HG02970 (cell line): ENCODE data around the gene POLN.

Experiments
- ATAC-seq: cut with Tn5 transposase; IDR thresholded peaks from one replicate; pipeline ENCODE4 v1.9.1; 2021; ENCODE audit warnings: mild to moderate bottlenecking, moderate library complexity, moderate number of reproducible peaks; ENCODE audit not compliant: unreplicated experiment, low FRiP score

Gene POLN

GRCh38 chr4:2091990-2092668 lies 149.8 kb downstream of the POLN start:
- ATAC-seq = no peak

DNA sequence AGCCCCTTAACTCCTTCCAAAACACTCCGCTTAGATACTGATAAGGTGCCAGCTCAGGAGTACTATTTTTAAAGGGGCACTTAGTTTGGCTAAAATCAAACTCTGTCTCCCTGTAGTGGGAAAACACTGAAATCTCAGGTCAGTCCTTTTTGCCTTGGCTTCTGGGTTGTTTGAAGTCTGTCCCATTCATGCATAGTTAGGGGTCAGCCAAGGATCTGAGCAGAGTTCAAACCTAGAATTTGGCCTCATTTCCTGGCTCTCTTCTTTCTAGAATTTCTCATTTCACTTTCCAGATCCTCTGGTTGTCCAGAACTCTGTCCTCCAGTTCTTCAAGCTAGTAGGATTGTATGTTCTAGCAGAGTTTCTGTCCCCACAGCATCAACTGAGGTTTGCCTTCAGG lies 151.3 kb downstream of the POLN start:
- ATAC-seq = no peak

DNA sequence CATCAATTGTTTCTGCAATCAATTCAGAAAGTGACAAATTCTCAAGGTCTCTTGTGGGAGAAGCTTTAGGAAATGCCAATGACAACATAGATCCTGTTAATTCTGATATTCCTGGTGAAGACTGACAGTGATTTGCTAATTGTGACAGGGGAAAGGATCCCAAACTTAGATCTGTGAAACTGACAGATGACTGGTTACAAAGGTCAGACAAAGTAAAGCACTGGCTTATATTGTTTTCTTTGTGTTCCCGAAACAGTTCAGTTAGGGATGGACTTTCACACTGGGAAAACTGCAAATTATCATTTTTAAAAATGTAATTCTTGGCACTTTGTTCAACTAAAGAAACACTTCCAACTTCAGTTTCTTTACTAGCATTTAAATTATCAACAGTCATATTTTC lies 152.7 kb downstream of the POLN start:
- no peak for ATAC-seq

GRCh38 chr4:2087170-2087569 lies 154.8 kb downstream of the POLN start:
- no peak for ATAC-seq

GRCh38 chr4:2085496-2085901 lies 156.4 kb downstream of the POLN start:
- ATAC-seq = no peak

- ATAC-seq = no peak
Measured at GRCh38 chr4:2084316-2084715, 157.6 kb downstream of the POLN start.

- ATAC-seq = no peak
Measured at GRCh38 chr4:2083826-2084160, 158.1 kb downstream of the POLN start.

DNA sequence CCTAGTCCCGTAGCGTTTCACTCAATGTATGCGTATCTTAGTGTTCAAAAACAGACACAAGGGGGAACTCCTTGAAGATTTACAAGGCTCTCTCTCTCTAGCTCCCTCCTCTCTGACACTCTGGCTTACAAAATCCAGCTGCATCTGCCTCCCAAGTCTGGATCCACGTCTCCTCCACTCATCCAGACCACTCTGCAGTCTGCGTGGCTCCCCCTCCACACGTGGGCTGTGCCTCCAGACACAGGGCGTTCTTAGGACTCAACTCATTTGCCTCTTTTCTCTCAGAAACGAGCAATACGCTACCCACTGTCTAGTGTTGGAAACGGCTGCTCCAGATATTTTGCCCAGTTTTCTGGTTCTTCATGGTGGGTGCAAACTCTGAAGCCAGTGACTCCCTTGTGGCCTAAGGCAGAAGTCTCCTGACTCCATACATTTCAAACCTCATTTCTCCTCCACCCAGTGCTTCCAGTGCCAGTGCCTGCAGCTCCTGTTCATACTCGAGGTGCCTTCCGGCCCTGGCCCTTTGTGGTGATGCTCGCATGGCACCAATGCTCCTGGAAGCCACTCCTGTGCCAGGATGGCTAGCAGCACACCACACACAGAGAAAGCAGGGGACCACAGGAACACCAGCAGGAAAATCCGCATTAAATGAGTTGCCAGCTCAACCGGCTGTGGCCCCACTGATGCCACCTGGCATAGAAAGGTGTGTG lies 158.7 kb downstream of the POLN start:
- no peak for ATAC-seq

GRCh38 chr4:2082627-2083026 lies 159.3 kb downstream of the POLN start:
- no peak for ATAC-seq

- no peak for ATAC-seq
Measured at GRCh38 chr4:2082118-2082517, 159.8 kb downstream of the POLN start.

DNA sequence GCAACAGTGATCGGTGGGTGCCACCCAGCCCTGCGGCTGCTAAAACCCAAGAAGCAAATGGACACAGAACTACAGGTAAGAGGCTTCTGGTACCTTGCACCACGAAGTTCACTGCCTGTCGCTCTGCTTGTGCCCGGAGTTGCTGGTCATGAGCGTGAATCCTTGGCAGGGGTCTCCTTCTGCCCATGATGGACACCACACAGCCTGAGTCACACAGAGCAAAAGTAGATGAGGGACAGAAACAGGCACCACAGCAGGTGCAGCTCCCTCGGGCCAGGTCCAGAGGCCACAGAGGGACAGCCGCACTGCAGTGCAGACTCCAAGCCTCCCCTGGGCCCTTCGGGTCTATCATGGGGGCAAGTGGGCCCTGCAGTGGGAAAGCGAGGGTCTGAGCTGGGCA lies 160.4 kb downstream of the POLN start:
- no peak for ATAC-seq

DNA sequence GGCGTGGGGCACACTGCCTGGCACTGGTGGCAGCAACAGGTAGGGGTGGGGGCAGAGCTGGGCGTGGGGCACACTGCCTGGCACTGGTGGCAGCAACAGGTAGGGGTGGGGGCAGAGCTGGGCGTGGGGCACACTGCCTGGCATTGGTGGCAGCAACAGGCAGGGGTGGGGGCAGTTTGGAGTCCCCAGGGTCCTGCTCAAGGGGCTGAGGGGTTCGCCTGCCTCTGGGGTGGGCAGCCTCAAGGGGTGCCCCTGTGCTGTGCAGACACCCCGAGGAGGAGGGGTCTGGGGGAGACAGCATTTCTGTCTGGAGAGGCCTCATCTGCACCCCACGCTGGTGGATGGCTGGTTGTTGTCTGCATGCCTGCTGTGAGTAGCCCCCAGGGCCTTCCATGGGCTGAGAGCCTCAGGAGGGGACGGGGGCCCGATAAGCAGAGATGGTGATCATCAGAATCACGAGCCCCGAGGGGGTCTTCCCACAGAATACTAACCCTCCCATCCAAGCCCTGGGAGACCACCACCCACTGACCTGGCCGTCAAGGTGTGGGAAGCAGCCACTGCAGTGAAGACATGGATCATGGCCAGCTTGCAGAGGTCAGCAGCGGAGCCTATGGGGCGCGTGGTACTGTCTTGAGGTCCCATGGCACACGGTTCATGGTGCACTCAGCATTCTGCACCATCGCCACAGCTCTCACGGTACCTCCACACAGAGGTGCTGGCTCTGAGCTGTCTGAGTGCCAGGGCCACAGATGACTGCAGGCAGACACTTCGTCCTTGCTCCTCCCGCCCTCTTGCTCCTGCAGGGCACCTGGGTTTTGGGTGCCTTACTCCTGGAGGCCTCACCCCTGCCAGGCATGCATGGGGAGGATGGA lies 161.3 kb downstream of the POLN start:
- no peak for ATAC-seq

- no peak for ATAC-seq
Measured at GRCh38 chr4:2079926-2080325, 162.0 kb downstream of the POLN start.

GRCh38 chr4:2079006-2079405 lies 162.9 kb downstream of the POLN start:
- no peak for ATAC-seq

GRCh38 chr4:2078584-2078983 lies 163.3 kb downstream of the POLN start:
- ATAC-seq = no peak

GRCh38 chr4:2077537-2078460 lies 164.1 kb downstream of the POLN start:
- ATAC-seq = no peak

DNA sequence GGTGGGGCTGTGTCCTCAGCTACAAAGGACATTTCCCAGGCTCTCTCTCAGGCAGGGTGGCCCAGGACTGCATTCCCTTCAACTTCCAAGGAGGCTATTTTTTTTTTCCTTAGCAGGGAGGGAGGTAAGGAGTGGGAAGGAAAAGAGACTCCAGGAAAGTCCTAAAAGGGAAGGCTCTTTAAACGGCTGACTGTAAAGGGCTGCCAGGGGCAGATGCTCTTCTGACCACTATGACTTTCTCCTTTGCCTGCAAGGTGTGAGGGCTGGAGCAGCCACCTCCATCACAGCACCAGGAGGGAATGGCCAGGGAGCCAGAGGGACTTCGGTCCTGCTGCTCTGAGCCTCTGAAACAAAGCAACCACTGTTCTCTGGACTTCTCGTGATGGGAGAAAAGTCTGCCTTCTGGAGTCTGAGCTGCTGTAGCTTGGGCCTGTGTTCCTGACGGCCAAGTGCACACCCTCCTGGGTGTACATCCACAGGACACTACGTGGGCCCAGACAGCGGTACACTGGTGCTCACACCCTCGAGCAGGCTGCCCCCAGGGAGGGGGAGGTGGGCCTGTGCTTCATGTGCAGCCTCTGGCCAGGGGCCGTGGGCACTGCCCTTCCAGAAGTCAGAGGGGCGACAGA lies 164.9 kb downstream of the POLN start:
- ATAC-seq = no peak

GRCh38 chr4:2075987-2076907 lies 165.7 kb downstream of the POLN start:
- ATAC-seq = no peak
